Spleen (tissue), 7 donors: ENCODE measurements around the gene CCDC148.

Experiments used
- CTCF ChIP-seq, 11 experiments: fragments of 200-600 bp in 7 of 11; fragments of 450-650 bp in 4 of 11; sonication (generic) in 4 of 11; IDR thresholded peaks in 8 of 11; conservative IDR thresholded peaks in 3 of 11; 1 replicate in 7 of 11; 2 replicates in 4 of 11; pipeline versions ENCODE4 v1.4.0 to v1.8.0; 2016 to 2021; ENCODE audit warnings: antibody characterized with exemption in 11 of 11, inconsistent platforms in 4 of 11, mild to moderate bottlenecking in 1 of 11
- POLR2AphosphoS5 ChIP-seq, 3 donors: sonication (generic); formaldehyde crosslinking; IDR thresholded peaks; one replicate each; pipeline ENCODE4 v1.5.1; 2017; ENCODE audit warnings: antibody characterized with exemption in 3 of 3
- donor health status: DM: no; HTN: no; CAD: no; lungs with moderate emphysema.
- donor health status: DM: no; HTN: no; CAD: no.
- donor health status: DM: no; HTN: no; CAD: no.

DNA sequence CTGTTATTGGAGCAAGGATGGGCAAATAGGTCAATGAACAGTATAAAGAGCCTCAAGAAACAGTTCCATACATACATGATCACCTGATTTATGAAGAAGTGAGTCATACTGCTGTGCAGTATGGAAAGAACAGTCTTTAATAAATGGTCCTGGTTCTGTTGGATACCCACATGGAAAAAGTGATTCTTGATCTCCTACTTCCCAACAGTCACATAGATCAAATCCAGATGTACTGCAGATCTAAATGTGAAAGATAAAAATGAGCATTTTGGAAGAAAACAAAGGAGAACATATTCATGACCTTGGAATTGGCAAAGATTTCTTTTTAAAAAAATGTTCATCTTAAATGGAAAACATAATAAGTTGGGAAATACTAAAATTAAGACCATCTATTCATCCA lies 75.8 kb downstream of the CCDC148 start:
- no peak for TF ChIP-seq CTCF (IDR thresholded peaks at IDR 0.05 in 8 of 11, conservative IDR thresholded peaks at IDR 0.05 in 3 of 11)
- no peak for TF ChIP-seq POLR2AphosphoS5 (IDR thresholded peaks at IDR 0.05)
